HG03095 (cell line): ENCODE data around the gene ACSS3.

Experiments used
- ATAC-seq: cut with Tn5 transposase; IDR thresholded peaks from one replicate; pipeline ENCODE4 v1.9.1; 2021; ENCODE audit warnings: moderate library complexity; ENCODE audit not compliant: unreplicated experiment

Gene ACSS3

GRCh38 chr12:81288651-81289050 is 210.8 kb downstream of the ACSS3 start:
- no peak for ATAC-seq

GRCh38 chr12:81294325-81295190 is 216.7 kb downstream of the ACSS3 start:
- no peak for ATAC-seq

- no peak for ATAC-seq
Measured at GRCh38 chr12:81295251-81295650, 217.4 kb downstream of the ACSS3 start.

- ATAC-seq: no peak
Measured at GRCh38 chr12:81296556-81297305, 218.9 kb downstream of the ACSS3 start.

- no peak for ATAC-seq
Measured at GRCh38 chr12:81297601-81298000, 219.7 kb downstream of the ACSS3 start.

- no peak for ATAC-seq
Measured at GRCh38 chr12:81300454-81300853, 222.6 kb downstream of the ACSS3 start.

GRCh38 chr12:81303935-81304334 is 226.1 kb downstream of the ACSS3 start:
- no peak for ATAC-seq
